OCI-LY1 (cell line): ENCODE results near the gene TTF2.

ENCODE experiments used
- CTCF ChIP-seq: fragments of 200-600 bp; sonication (generic), shearing (Covaris generic); IDR thresholded peaks from 2 replicates; pipeline ENCODE4 v1.5.1; 2017; ENCODE audit warnings: mild to moderate bottlenecking, antibody characterized with exemption, low read length, moderate library complexity, mixed read lengths
- EZH2 ChIP-seq: fragments of 200-600 bp; sonication (generic), shearing (Covaris generic); IDR thresholded peaks from 2 replicates; pipeline ENCODE4 v1.8.0; 2017; ENCODE audit warnings: borderline replicate concordance, mixed run types, mild to moderate bottlenecking, antibody characterized with exemption, low read length, moderate library complexity, mixed read lengths

GRCh38 chr1:117037802-117038201 lies 22.3 kb upstream of the TTF2 start:
- TF ChIP-seq EZH2 (no peak), CTCF (no peak)
